Mucosa of gallbladder (tissue), 1 donor: ENCODE results near the gene MT1A. TPM values are rescaled to one million over a fixed set of nuclear protein-coding genes. Genes with fewer than 3 reads are reported as not detected.
A peak's percentile ranks its signal among the peaks of the same experiment; 100 is the strongest.
"Not testable (repeated sequence)": the region's sequence is repeated elsewhere in the genome, so short reads cannot be mapped to it uniquely, and the experiment has no call there.

ENCODE experiments used
- DNase-seq: peaks from one replicate; pipeline ENCODE4 v3.0.0-alpha.2; 2020; ENCODE audit warnings: low spot score
- total RNA-seq: library from RNA; stranded (reverse); gene quantifications from one replicate; pipeline ENCODE4 v1.2.1, GENCODE V29; 2021
- donor health status: DM: no; HTN: no; CAD: no.

MT1A gene
- total RNA-seq, 1 donor from 2014 or later, result 1.9 TPM

GRCh38 chr16:56653218-56653617 lies 14.8 kb downstream of the MT1A start:
- DNase-seq, result no peak

- peak; percentile 90 for DNase-seq
Observed at GRCh38 chr16:56657555-56658326, 19.3 kb downstream of the MT1A start, which contains the start of gene MT1F. Gene MT1F, plus strand, starts transcription at chr16:56657959. Its CDS starts 100 bp downstream, at chr16:56658059.

- no peak for DNase-seq
Observed at GRCh38 chr16:56658327-56658875, 19.9 kb downstream of the MT1A start.

GRCh38 chr16:56662357-56663354 lies 24.2 kb downstream of the MT1A start:
- no peak for DNase-seq

GRCh38 chr16:56664506-56664905 lies 26.0 kb downstream of the MT1A start:
- no peak for DNase-seq

- not testable (repeated sequence) for DNase-seq
Observed at GRCh38 chr16:56665286-56666261, 27.1 kb downstream of the MT1A start.

- peak; percentile 42 for DNase-seq
Observed at GRCh38 chr16:56667581-56668571, 29.4 kb downstream of the MT1A start, which contains the start of gene MT1G. Gene MT1G, minus strand, starts transcription at chr16:56668065. Its CDS starts 72 bp downstream, at chr16:56667993.

GRCh38 chr16:56669005-56669839 lies 30.8 kb downstream of the MT1A start, which contains the start of gene MT1H:
Gene MT1H, plus strand, starts transcription at chr16:56669814. Its CDS starts 71 bp downstream, at chr16:56669885.
- DNase-seq, result no peak

- no peak for DNase-seq
Observed at GRCh38 chr16:56669840-56670619, 31.6 kb downstream of the MT1A start.

- DNase-seq, result no peak
Observed at GRCh38 chr16:56670620-56670934, 32.1 kb downstream of the MT1A start.

- not testable (repeated sequence) for DNase-seq
Observed at GRCh38 chr16:56671691-56672090, 33.2 kb downstream of the MT1A start.

GRCh38 chr16:56672171-56672570 lies 33.7 kb downstream of the MT1A start:
- DNase-seq, result not testable (repeated sequence)

- DNase-seq, result no peak
Observed at GRCh38 chr16:56672761-56673536, 34.5 kb downstream of the MT1A start.

- no peak for DNase-seq
Observed at GRCh38 chr16:56673921-56674320, 35.5 kb downstream of the MT1A start.

- not testable (repeated sequence) for DNase-seq
Observed at GRCh38 chr16:56674570-56674969, 36.1 kb downstream of the MT1A start.

GRCh38 chr16:56675685-56676210 lies 37.3 kb downstream of the MT1A start:
- no peak for DNase-seq

- no peak for DNase-seq
Observed at GRCh38 chr16:56677474-56677873, 39.0 kb downstream of the MT1A start.
